HEK293 (cell line): ENCODE measurements around the gene SENP1.

Experiments
- CTCF ChIA-PET: fragments of 350-600 bp; formaldehyde crosslinking; extraction: SDS; loops from one replicate; lab custom pipeline; 2021; ENCODE audit warnings: antibody characterized with exemption; lab: Yijun Ruan, JAX
- POLR2A ChIA-PET: fragments of 300-600 bp; formaldehyde crosslinking; extraction: SDS; loops from one replicate; lab custom pipeline; 2020; ENCODE audit warnings: antibody characterized with exemption, inconsistent platforms; lab: Yijun Ruan, JAX
- H3K27ac ChIP-seq: fragments of 200-500 bp; sonication (Bioruptor generic); 2 replicates; pipeline ENCODE4 v1.5.1; 2014; ENCODE audit warnings: low read depth, low read length, control low read depth, inconsistent platforms; ENCODE audit errors: extremely low read depth
- H3K36me3 ChIP-seq, 2 experiments: fragments of 200-500 bp in 1 of 2; sonication (Bioruptor generic) in 1 of 2; 1 replicate in 1 of 2; 2 replicates in 1 of 2; pipeline ENCODE4 v1.5.1; 2014 to 2017; ENCODE audit warnings: inconsistent platforms in 2 of 2, low read length in 2 of 2; ENCODE audit not compliant: control insufficient read depth in 2 of 2, insufficient read depth in 1 of 2
- H3K4me1 ChIP-seq: fragments of 200-500 bp; sonication (Bioruptor generic); 2 replicates; pipeline ENCODE4 v1.5.1; 2014; ENCODE audit warnings: mild to moderate bottlenecking, low read length, inconsistent platforms; ENCODE audit not compliant: control insufficient read depth, insufficient read depth
- H3K4me3 ChIP-seq: 2 replicates; pipeline ENCODE4 v1.5.1; 2011; ENCODE audit warnings: low read depth, mild to moderate bottlenecking, control low read depth, low read length, moderate library complexity
- H3K9me3 ChIP-seq: fragments of 200-500 bp; sonication (Bioruptor generic); 2 replicates; pipeline ENCODE4 v1.5.1; 2014; ENCODE audit warnings: low read depth, low read length, inconsistent platforms; ENCODE audit not compliant: control insufficient read depth, insufficient read depth
- BCL11A ChIP-seq: fragments of 450-650 bp; formaldehyde crosslinking; IDR thresholded peaks from 2 replicates; pipeline ENCODE4 v1.5.1; 2016; ENCODE audit warnings: low read depth, missing biosample characterization, missing genetic modification characterization
- HIC1 ChIP-seq: fragments of 450-650 bp; formaldehyde crosslinking; IDR thresholded peaks from 2 replicates; pipeline ENCODE4 v1.5.1; 2016; ENCODE audit warnings: missing biosample characterization, missing genetic modification characterization
- HOXA7 ChIP-seq: sonication (generic); formaldehyde crosslinking; IDR thresholded peaks from 2 replicates; pipeline ENCODE4 v1.8.1; 2022; ENCODE audit warnings: missing genetic modification reagents, borderline replicate concordance
- KLF16 ChIP-seq: fragments of 450-650 bp; formaldehyde crosslinking; IDR thresholded peaks from 2 replicates; pipeline ENCODE4 v1.5.1; 2017; ENCODE audit warnings: missing biosample characterization, missing genetic modification characterization
- OSR2 ChIP-seq: fragments of 450-650 bp; formaldehyde crosslinking; IDR thresholded peaks from 2 replicates; pipeline ENCODE4 v1.5.1; 2016; ENCODE audit warnings: missing biosample characterization, missing genetic modification characterization
- SCRT2 ChIP-seq: fragments of 450-650 bp; formaldehyde crosslinking; IDR thresholded peaks from 2 replicates; pipeline ENCODE4 v1.5.1; 2016; ENCODE audit warnings: missing biosample characterization, missing genetic modification characterization
- SETDB1 ChIP-seq: IDR thresholded peaks from one replicate; pipeline ENCODE4 v1.6.1; 2017; ENCODE audit warnings: mild to moderate bottlenecking, low read length, moderate library complexity, mixed read lengths; ENCODE audit not compliant: insufficient read length
- SP3 ChIP-seq: fragments of 450-650 bp; formaldehyde crosslinking; IDR thresholded peaks from 2 replicates; pipeline ENCODE4 v1.5.1; 2016; ENCODE audit warnings: missing biosample characterization, missing genetic modification characterization
- SP7 ChIP-seq: fragments of 450-650 bp; formaldehyde crosslinking; IDR thresholded peaks from 2 replicates; pipeline ENCODE4 v1.5.1; 2016; ENCODE audit warnings: missing biosample characterization, missing genetic modification characterization
- ZBTB17 ChIP-seq: fragments of 450-650 bp; formaldehyde crosslinking; IDR thresholded peaks from 2 replicates; pipeline ENCODE4 v1.5.1; 2016; ENCODE audit warnings: missing biosample characterization, missing genetic modification characterization
- ZBTB20 ChIP-seq: fragments of 450-650 bp; formaldehyde crosslinking; IDR thresholded peaks from 2 replicates; pipeline ENCODE4 v1.5.1; 2016; ENCODE audit warnings: missing biosample characterization, missing genetic modification characterization
- ZBTB21 ChIP-seq: fragments of 450-650 bp; formaldehyde crosslinking; IDR thresholded peaks from 2 replicates; pipeline ENCODE4 v1.5.1; 2017; ENCODE audit warnings: missing biosample characterization, missing genetic modification characterization
- ZBTB7A ChIP-seq: fragments of 450-650 bp; formaldehyde crosslinking; IDR thresholded peaks from 2 replicates; pipeline ENCODE4 v1.5.1; 2016; ENCODE audit warnings: low read depth, missing biosample characterization, missing genetic modification characterization
- ZEB2 ChIP-seq: fragments of 450-650 bp; formaldehyde crosslinking; IDR thresholded peaks from 2 replicates; pipeline ENCODE4 v1.5.1; 2016; ENCODE audit warnings: missing biosample characterization, missing genetic modification characterization
- ZNF133 ChIP-seq: fragments of 450-650 bp; formaldehyde crosslinking; IDR thresholded peaks from 2 replicates; pipeline ENCODE4 v1.5.1; 2016; ENCODE audit warnings: missing biosample characterization, missing genetic modification characterization
- ZNF140 ChIP-seq: fragments of 450-650 bp; formaldehyde crosslinking; IDR thresholded peaks from 2 replicates; pipeline ENCODE4 v1.5.1; 2016; ENCODE audit warnings: missing biosample characterization, missing genetic modification characterization
- ZNF16 ChIP-seq: fragments of 450-650 bp; formaldehyde crosslinking; IDR thresholded peaks from 2 replicates; pipeline ENCODE4 v1.5.1; 2016; ENCODE audit warnings: low read depth, missing biosample characterization, missing genetic modification characterization
- ZNF174 ChIP-seq: fragments of 450-650 bp; formaldehyde crosslinking; IDR thresholded peaks from 2 replicates; pipeline ENCODE4 v1.5.0; 2017; ENCODE audit warnings: missing biosample characterization, mild to moderate bottlenecking, missing genetic modification characterization
- ZNF175 ChIP-seq: fragments of 450-650 bp; formaldehyde crosslinking; IDR thresholded peaks from 2 replicates; pipeline ENCODE4 v1.5.1; 2016; ENCODE audit warnings: missing biosample characterization, missing genetic modification characterization
- ZNF354C ChIP-seq: fragments of 450-650 bp; formaldehyde crosslinking; IDR thresholded peaks from 2 replicates; pipeline ENCODE4 v1.5.1; 2016; ENCODE audit warnings: missing biosample characterization, missing genetic modification characterization, low read depth, borderline replicate concordance
- ZNF416 ChIP-seq: fragments of 450-650 bp; formaldehyde crosslinking; IDR thresholded peaks from 2 replicates; pipeline ENCODE4 v1.5.1; 2016; ENCODE audit warnings: missing biosample characterization, missing genetic modification characterization
- ZNF433 ChIP-seq: fragments of 450-650 bp; formaldehyde crosslinking; IDR thresholded peaks from 2 replicates; pipeline ENCODE4 v1.5.1; 2016; ENCODE audit warnings: missing biosample characterization, missing genetic modification characterization, low read depth
- ZNF596 ChIP-seq: fragments of 450-650 bp; IDR thresholded peaks from 2 replicates; pipeline ENCODE4 v1.5.0; 2018; ENCODE audit warnings: missing biosample characterization, mild to moderate bottlenecking, missing genetic modification characterization, moderate library complexity
- ZNF600 ChIP-seq: fragments of 450-650 bp; formaldehyde crosslinking; IDR thresholded peaks from 2 replicates; pipeline ENCODE4 v1.5.1; 2016; ENCODE audit warnings: missing biosample characterization, missing genetic modification characterization
- ZNF629 ChIP-seq: fragments of 450-650 bp; formaldehyde crosslinking; IDR thresholded peaks from 2 replicates; pipeline ENCODE4 v1.5.1; 2017; ENCODE audit warnings: missing biosample characterization, missing genetic modification characterization
- ZNF670 ChIP-seq: fragments of 450-650 bp; formaldehyde crosslinking; IDR thresholded peaks from 2 replicates; pipeline ENCODE4 v1.5.1; 2016; ENCODE audit warnings: missing biosample characterization, missing genetic modification characterization, low read depth
- ZNF692 ChIP-seq: fragments of 450-650 bp; formaldehyde crosslinking; IDR thresholded peaks from 2 replicates; pipeline ENCODE4 v1.5.1; 2016; ENCODE audit warnings: missing biosample characterization, missing genetic modification characterization
- ZNF76 ChIP-seq: fragments of 450-650 bp; formaldehyde crosslinking; IDR thresholded peaks from 2 replicates; pipeline ENCODE4; 2016; ENCODE audit warnings: low read depth, missing biosample characterization, missing genetic modification characterization, borderline replicate concordance
- ZSCAN18 ChIP-seq: fragments of 450-650 bp; formaldehyde crosslinking; IDR thresholded peaks from 2 replicates; pipeline ENCODE4 v1.5.1; 2016; ENCODE audit warnings: missing biosample characterization, missing genetic modification characterization

Gene SENP1

DNA sequence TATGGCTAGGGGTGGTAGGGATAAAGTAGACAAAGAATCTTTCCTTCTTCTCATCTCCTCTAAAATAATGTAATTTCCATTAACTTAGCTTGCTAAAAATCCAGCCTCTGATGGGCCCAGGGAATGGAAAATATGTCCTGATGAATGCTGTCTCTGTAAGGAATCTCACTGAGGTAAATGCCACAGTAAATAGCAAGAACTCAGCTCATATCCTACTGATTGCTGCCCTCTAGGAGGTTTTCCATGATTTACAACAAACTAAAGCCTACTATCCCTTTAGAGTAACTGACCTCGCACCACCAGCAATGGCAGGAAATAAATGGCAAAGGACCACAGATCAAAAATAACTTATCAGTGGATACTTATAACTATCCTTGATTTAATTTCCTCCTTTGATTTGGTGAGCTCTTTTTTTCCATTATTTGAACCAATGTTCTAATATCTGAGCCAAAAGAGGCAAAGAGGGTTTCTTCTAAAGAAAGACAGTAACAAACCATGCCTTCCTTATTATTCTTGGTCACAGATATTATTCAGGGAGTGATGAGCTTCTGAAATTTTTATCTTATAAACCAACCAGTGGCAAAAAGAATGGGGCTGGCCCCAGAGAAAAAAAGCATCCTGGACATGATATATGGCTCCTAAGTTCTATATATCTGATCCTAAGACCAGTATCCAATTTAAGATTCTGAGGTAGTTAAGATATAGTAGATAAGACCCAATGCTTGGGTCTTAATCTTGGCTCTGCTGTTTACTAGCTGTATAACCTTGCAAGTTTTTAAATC is 43.8 kb downstream of the SENP1 start (continued):
- no peak for TF ChIP-seq ZNF692
- TF ChIP-seq OSR2 (tag by site-specific recombination) = no peak
- no peak for TF ChIP-seq ZNF174 (tag by site-specific recombination)
- no peak for TF ChIP-seq SP7 (tag by site-specific recombination)
- no peak for TF ChIP-seq ZBTB7A (tag by site-specific recombination)
- TF ChIP-seq ZBTB17 (tag by site-specific recombination) = no peak
- TF ChIP-seq ZBTB21 (tag by site-specific recombination) = no peak
- TF ChIP-seq, all 188 proteins: peak for 0

GRCh38 chr12:48060474-48060873 is 45.4 kb downstream of the SENP1 start:
- Histone ChIP-seq H3K9me3 (no peaks in the 10 kb centered on the region), H3K4me3 (no peak overlapping the region), H3K27ac (no peak overlapping the region), H3K4me1 (no peaks in the 10 kb centered on the region), H3K36me3 (peaks cover 29 to 67% of the 10 kb centered on the region in 2 experiments)
- POLR2A ChIA-PET = no interaction called here
- TF ChIP-seq ZBTB20 = no peak
- no peak for TF ChIP-seq ZNF596
- TF ChIP-seq ZNF416 (tag by site-specific recombination) = no peak
- TF ChIP-seq BCL11A (tag by site-specific recombination) = no peak
- TF ChIP-seq ZNF629 (tag by site-specific recombination) = no peak
- TF ChIP-seq ZNF175 (tag by site-specific recombination) = no peak
- TF ChIP-seq ZNF140 (tag by site-specific recombination) = no peak
- no peak for TF ChIP-seq ZNF16 (tag by site-specific recombination)
- no peak for TF ChIP-seq ZNF670 (tag by site-specific recombination)
- no peak for TF ChIP-seq SETDB1
- TF ChIP-seq HOXA7 (CRISPR knock-in tag) = no peak
- TF ChIP-seq ZEB2 (tag by site-specific recombination) = no peak
- CTCF ChIA-PET = no interaction called here

GRCh38 chr12:48058771-48059170 is 47.1 kb downstream of the SENP1 start:
- H3K4me1 ChIP-seq = no peaks in the 10 kb centered on the region

More at GRCh38 chr12:48058771-48059170, 47.1 kb downstream of the SENP1 start:
- no peaks in the 10 kb centered on the region for H3K9me3 ChIP-seq
- H3K27ac ChIP-seq = no peak overlapping the region
- TF ChIP-seq ZNF174 (tag by site-specific recombination) (no peak), ZBTB20 (no peak), SP7 (tag by site-specific recombination) (no peak), ZBTB17 (tag by site-specific recombination) (no peak), ZNF600 (tag by site-specific recombination) (no peak), ZNF76 (tag by site-specific recombination) (no peak), KLF16 (no peak), ZNF433 (tag by site-specific recombination) (no peak), ZNF354C (tag by site-specific recombination) (no peak), ZNF133 (no peak), SP3 (tag by site-specific recombination) (no peak), SCRT2 (no peak), ZSCAN18 (tag by site-specific recombination) (no peak), HIC1 (tag by site-specific recombination) (no peak)
- POLR2A ChIA-PET = no interaction called here
- CTCF ChIA-PET = no interaction called here
- peaks cover 20 to 57% of the 10 kb centered on the region in 2 experiments for H3K36me3 ChIP-seq
- H3K4me3 ChIP-seq = no peak overlapping the region
